HCT116 (cell line): ENCODE data around the gene NOC3L. TPM values are rescaled to one million over a fixed set of nuclear protein-coding genes. Genes with fewer than 3 reads are reported as not detected.

Experiments used
- ATAC-seq: fragments of 200-7000 bp; cut with Tn5 transposase; 2 replicates; pipeline ENCODE4 v1.9.1; 2020; ENCODE audit warnings: mild to moderate bottlenecking, moderate library complexity
- BruUV-seq: library from RNA; stranded (reverse); fragments of 400-500 nt; replicated peaks from 2 replicates; lab custom pipeline; 2021; lab: Mats Ljungman, UMichigan
- CTCF ChIA-PET: fragments of 300-600 bp; sonication (Branson Sonifier 250); formaldehyde crosslinking; loops from one replicate; lab custom pipeline; 2021; ENCODE audit warnings: antibody characterized with exemption; lab: Charles Lee
- POLR2A ChIA-PET: fragments of 300-600, 350-600 bp; sonication (Branson Sonifier 250); formaldehyde crosslinking; loops from one replicate; lab custom pipeline; 2021; ENCODE audit warnings: antibody characterized with exemption; lab: Charles Lee
- RAD21 ChIA-PET, 2 experiments: fragments of 300-600 bp; sonication (Branson Sonifier 250); formaldehyde crosslinking; loops; one replicate each; lab custom pipeline; 2023; ENCODE audit warnings: low total read pairs in 2 of 2; ENCODE audit not compliant: uncharacterized antibody in 2 of 2, unreplicated experiment in 2 of 2, low non-redundant PET in 1 of 2; lab: Charles Lee
- DNase-seq: peaks from one replicate; pipeline ENCODE4 v3.0.0-alpha.2; 2010; ENCODE audit warnings: low read depth, low spot score
- H2AFZ ChIP-seq: fragments of 200-600 bp; shearing (Covaris generic), sonication (generic); 2 replicates; pipeline ENCODE4 v1.6.1; 2017; ENCODE audit warnings: low read depth, mixed run types, mixed read lengths, antibody characterized with exemption, low read length; ENCODE audit not compliant: poor library complexity, severe bottlenecking
- H3K27ac ChIP-seq: 2 replicates; pipeline ENCODE4 v1.5.1; 2012; ENCODE audit warnings: low read depth, low read length
- H3K27me3 ChIP-seq: fragments of 200-600 bp; sonication (generic); 2 replicates; pipeline ENCODE4 v1.6.1; 2016; ENCODE audit warnings: mixed run types, low read length, mixed read lengths; ENCODE audit not compliant: insufficient read depth
- H3K36me3 ChIP-seq, 2 experiments: fragments of 200-500 bp in 1 of 2; fragments of 200-600 bp in 1 of 2; sonication (Bioruptor generic) in 1 of 2; sonication (generic) in 1 of 2; 2 replicates each; pipeline versions ENCODE4 v1.5.1 to v1.6.1; 2014 to 2016; ENCODE audit warnings: low read length in 2 of 2, inconsistent platforms in 1 of 2, mixed read lengths in 1 of 2, mixed run types in 1 of 2; ENCODE audit not compliant: insufficient read depth in 2 of 2, control insufficient read depth in 1 of 2
- H3K4me1 ChIP-seq, 2 experiments: fragments of 200-600 bp in 1 of 2; sonication (generic) in 1 of 2; 2 replicates each; pipeline versions ENCODE4 v1.5.1 to v1.6.1; 2012 to 2017; ENCODE audit warnings: low read length in 2 of 2, inconsistent platforms in 1 of 2, mild to moderate bottlenecking in 1 of 2, mixed read lengths in 1 of 2, mixed run types in 1 of 2, moderate library complexity in 1 of 2; ENCODE audit not compliant: insufficient read depth in 2 of 2, control insufficient read depth in 1 of 2
- H3K4me2 ChIP-seq: fragments of 200-600 bp; sonication (generic); 2 replicates; pipeline ENCODE4 v1.6.1; 2017; ENCODE audit warnings: mixed run types, low read length, mixed read lengths
- H3K4me3 ChIP-seq, 2 experiments: fragments of 200-600 bp in 1 of 2; sonication (generic) in 1 of 2; replicated peaks in 1 of 2; 2 replicates each; pipeline ENCODE4 v1.5.1; 2011 to 2016; ENCODE audit warnings: low read length in 2 of 2, control low read depth in 1 of 2, low read depth in 1 of 2, mild to moderate bottlenecking in 1 of 2, mixed read lengths in 1 of 2, mixed run types in 1 of 2
- H3K79me2 ChIP-seq: fragments of 200-600 bp; sonication (generic); 2 replicates; pipeline ENCODE4 v1.6.1; 2017; ENCODE audit warnings: mild to moderate bottlenecking, mixed run types, low read length, moderate library complexity, mixed read lengths; ENCODE audit not compliant: insufficient read depth
- H3K9ac ChIP-seq: fragments of 200-600 bp; sonication (generic); 2 replicates; pipeline ENCODE4 v1.6.1; 2016; ENCODE audit warnings: low read length, mixed read lengths
- H3K9me2 ChIP-seq: fragments of 200-600 bp; sonication (generic), shearing (Covaris generic); 2 replicates; pipeline ENCODE4 v1.6.1; 2017; ENCODE audit warnings: mixed run types, mild to moderate bottlenecking, moderate library complexity; ENCODE audit not compliant: insufficient read depth
- H3K9me3 ChIP-seq, 2 experiments: fragments of 200-500 bp in 1 of 2; fragments of 200-600 bp in 1 of 2; sonication (Bioruptor generic) in 1 of 2; sonication (generic) in 1 of 2; 2 replicates each; pipeline ENCODE4 v1.6.1; 2014 to 2017; ENCODE audit warnings: low read length in 2 of 2, mixed read lengths in 2 of 2, inconsistent platforms in 1 of 2, low read depth in 1 of 2, mild to moderate bottlenecking in 1 of 2, mixed run types in 1 of 2, moderate library complexity in 1 of 2; ENCODE audit not compliant: control insufficient read depth in 1 of 2, insufficient read depth in 1 of 2
- H4K20me1 ChIP-seq: fragments of 200-600 bp; sonication (generic), shearing (Covaris generic); 2 replicates; pipeline ENCODE4 v1.6.1; 2017; ENCODE audit warnings: mixed run types, mild to moderate bottlenecking, moderate library complexity; ENCODE audit not compliant: insufficient read depth
- ATF3 ChIP-seq: IDR thresholded peaks from 2 replicates; pipeline ENCODE4 v1.6.1; 2012
- CEBPB ChIP-seq: IDR thresholded peaks from 2 replicates; pipeline ENCODE4 v1.6.1; 2012; ENCODE audit warnings: low read depth
- EZH2 ChIP-seq: fragments of 200-600 bp; sonication (generic); IDR thresholded peaks from 2 replicates; pipeline ENCODE4 v1.6.1; 2017; ENCODE audit warnings: antibody characterized with exemption, mixed run types
- EZH2phosphoT487 ChIP-seq: fragments of 200-600 bp; IDR thresholded peaks from 2 replicates; pipeline ENCODE4 v1.6.1; 2018; ENCODE audit warnings: antibody characterized with exemption, borderline replicate concordance
- FOSL1 ChIP-seq: IDR thresholded peaks from 2 replicates; pipeline ENCODE4 v1.6.1; 2012; ENCODE audit warnings: low read depth
- JUND ChIP-seq: IDR thresholded peaks from 2 replicates; pipeline ENCODE4 v1.6.1; 2012
- SIN3A ChIP-seq: IDR thresholded peaks from 2 replicates; pipeline ENCODE4 v1.6.1; 2012; ENCODE audit warnings: low read depth
- SP1 ChIP-seq: IDR thresholded peaks from 2 replicates; pipeline ENCODE4 v1.6.1; 2012; ENCODE audit warnings: low read depth
- ZBTB33 ChIP-seq: IDR thresholded peaks from 2 replicates; pipeline ENCODE4 v1.6.1; 2011; ENCODE audit warnings: mild to moderate bottlenecking, low read length, moderate library complexity; ENCODE audit not compliant: insufficient replicate concordance; ENCODE audit errors: extremely low read depth
- ZNF274 ChIP-seq: fragments of 200-500 bp; sonication (Bioruptor generic); IDR thresholded peaks from 2 replicates; pipeline ENCODE4 v1.6.1; 2014; ENCODE audit warnings: mild to moderate bottlenecking, low read depth, low read length, inconsistent platforms
- intact Hi-C: fragments of 100-400 bp; cut with micrococcal nuclease; formaldehyde crosslinking; loops from 2 replicates; pipeline ENCODE4 v1.10.0; 2022
- total RNA-seq: library from RNA; stranded (reverse); gene quantifications from one replicate; pipeline ENCODE4 v1.2.1, GENCODE V29; 2021; ENCODE audit not compliant: unreplicated experiment

NOC3L gene
- total RNA-seq, 1 experiment from 2014 or later, result 45.5 TPM

GRCh38 chr10:94293354-94293753 lies 69.4 kb downstream of the NOC3L start:
- POLR2A ChIA-PET, result no interaction called here
- Histone ChIP-seq H3K79me2 (no peaks in the 10 kb centered on the region), H3K9me2 (no peaks in the 10 kb centered on the region), H3K9ac (no peak overlapping the region), H3K27me3 (no peaks in the 10 kb centered on the region), H2AFZ (no peak overlapping the region), H3K9me3 (no peaks in the 10 kb centered on the region), H3K4me2 (no peak overlapping the region), H3K4me1 (no peaks in the 10 kb centered on the region), H4K20me1 (no peaks in the 10 kb centered on the region), H3K4me3 (no peak overlapping the region), H3K36me3 (no peaks in the 10 kb centered on the region), H3K27ac (no peak overlapping the region)
- DNase-seq (no peak), ATAC-seq (no peak)
- RAD21 ChIA-PET, result no interaction called here
- CTCF ChIA-PET, result no interaction called here
- TF ChIP-seq JUND (no peak), ZBTB33 (no peak), ATF3 (no peak)
- intact Hi-C loops, result no loop called here
- no TSS peak for BruUV-seq

- ChIA-PET CTCF (no interaction called here), POLR2A (no interaction called here), RAD21 (no interaction called here)
- Histone ChIP-seq H4K20me1 (no peaks in the 10 kb centered on the region), H3K9me2 (no peaks in the 10 kb centered on the region), H3K79me2 (no peaks in the 10 kb centered on the region), H3K27ac (no peak overlapping the region), H3K27me3 (no peaks in the 10 kb centered on the region), H3K4me2 (no peak overlapping the region), H3K4me1 (no peaks in the 10 kb centered on the region), H3K9ac (no peak overlapping the region), H3K4me3 (no peak overlapping the region), H2AFZ (no peak overlapping the region), H3K9me3 (no peaks in the 10 kb centered on the region), H3K36me3 (no peaks in the 10 kb centered on the region)
- no peak for ATAC-seq
- intact Hi-C loops, result no loop called here
- DNase-seq, result no peak
- TF ChIP-seq CEBPB, result no peak
- no peak for TF ChIP-seq JUND
- TF ChIP-seq ZNF274, result no peak
- TF ChIP-seq FOSL1, result no peak
- TF ChIP-seq SP1, result no peak
- TF ChIP-seq SIN3A, result no peak
- TF ChIP-seq EZH2phosphoT487, result no peak
- no peak for TF ChIP-seq ATF3
- TF ChIP-seq EZH2, result no peak
- BruUV-seq, result no TSS peak
Measured at GRCh38 chr10:94292434-94293090, 70.2 kb downstream of the NOC3L start.
